Measurements from ENCODE around the gene DAPL1.
"Not testable (repeated sequence)": the region's sequence is repeated elsewhere in the genome, so short reads cannot be mapped to it uniquely, and the experiment has no call there.

DAPL1 gene

GRCh38 chr2:158823486-158824237, 28.5 kb downstream of the DAPL1 start:
- H3K9me3 Mint-ChIP-seq, result no peaks in the 10 kb centered on the region
- no peaks in the 10 kb centered on the region for H3K4me1 Mint-ChIP-seq (ENCODE audit: low read depth)
- no peak overlapping the region for H3K4me3 Mint-ChIP-seq
- no peaks in the 10 kb centered on the region for H3K27me3 Mint-ChIP-seq (ENCODE audit: low read depth)
- no peaks in the 10 kb centered on the region for H3K36me3 Mint-ChIP-seq (ENCODE audit: low read depth)
- no peak overlapping the region for H3K27ac Mint-ChIP-seq

- Mint-ChIP-seq H3K4me3 (no peak overlapping the region), H3K27ac (no peak overlapping the region), H3K36me3 (ENCODE audit: low read depth) (no peaks in the 10 kb centered on the region), H3K9me3 (no peaks in the 10 kb centered on the region), H3K27me3 (ENCODE audit: low read depth) (no peaks in the 10 kb centered on the region), H3K4me1 (ENCODE audit: low read depth) (no peaks in the 10 kb centered on the region)
These were observed 29.9 kb downstream of the DAPL1 start for GRCh38 chr2:158825021-158825420.

DNA sequence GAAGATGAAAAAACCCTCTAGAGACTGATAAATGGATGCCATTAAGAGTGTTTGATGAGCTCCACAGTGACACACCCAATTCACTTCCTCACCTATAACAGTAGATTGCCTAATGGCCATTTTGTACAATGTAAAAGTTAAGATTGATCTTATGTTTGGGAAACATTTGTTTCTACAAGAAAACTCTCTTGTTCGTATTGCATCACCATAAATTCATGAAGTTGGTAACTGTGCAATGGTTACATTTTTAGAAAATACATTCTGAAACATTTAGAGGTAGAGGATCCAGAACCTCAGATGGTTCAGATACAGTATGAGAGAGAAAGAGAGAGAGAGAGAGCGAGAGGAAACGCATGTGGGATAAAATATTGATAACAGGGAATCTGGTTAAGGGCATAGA, 31.8 kb downstream of the DAPL1 start:
- H3K36me3 Mint-ChIP-seq (ENCODE audit: low read depth), result no peaks in the 10 kb centered on the region
- no peak overlapping the region for H3K27ac Mint-ChIP-seq
- no peaks in the 10 kb centered on the region for H3K27me3 Mint-ChIP-seq (ENCODE audit: low read depth)
- no peaks in the 10 kb centered on the region for H3K9me3 Mint-ChIP-seq
- no peak overlapping the region for H3K4me3 Mint-ChIP-seq
- no peaks in the 10 kb centered on the region for H3K4me1 Mint-ChIP-seq (ENCODE audit: low read depth)

- no peaks in the 10 kb centered on the region for H3K4me1 Mint-ChIP-seq (ENCODE audit: low read depth)
- H3K4me3 Mint-ChIP-seq, result no peak overlapping the region
- no peak overlapping the region for H3K27ac Mint-ChIP-seq
- H3K36me3 Mint-ChIP-seq (ENCODE audit: low read depth), result no peaks in the 10 kb centered on the region
- no peaks in the 10 kb centered on the region for H3K9me3 Mint-ChIP-seq
- no peaks in the 10 kb centered on the region for H3K27me3 Mint-ChIP-seq (ENCODE audit: low read depth)
These were observed 33.5 kb downstream of the DAPL1 start for GRCh38 chr2:158828378-158829164.

- Mint-ChIP-seq H3K36me3 (ENCODE audit: low read depth) (no peaks in the 10 kb centered on the region), H3K27me3 (ENCODE audit: low read depth) (no peaks in the 10 kb centered on the region), H3K4me3 (no peak overlapping the region), H3K4me1 (ENCODE audit: low read depth) (no peaks in the 10 kb centered on the region), H3K27ac (no peak overlapping the region), H3K9me3 (no peaks in the 10 kb centered on the region)
These were observed 34.0 kb downstream of the DAPL1 start for GRCh38 chr2:158829167-158829566.

DNA sequence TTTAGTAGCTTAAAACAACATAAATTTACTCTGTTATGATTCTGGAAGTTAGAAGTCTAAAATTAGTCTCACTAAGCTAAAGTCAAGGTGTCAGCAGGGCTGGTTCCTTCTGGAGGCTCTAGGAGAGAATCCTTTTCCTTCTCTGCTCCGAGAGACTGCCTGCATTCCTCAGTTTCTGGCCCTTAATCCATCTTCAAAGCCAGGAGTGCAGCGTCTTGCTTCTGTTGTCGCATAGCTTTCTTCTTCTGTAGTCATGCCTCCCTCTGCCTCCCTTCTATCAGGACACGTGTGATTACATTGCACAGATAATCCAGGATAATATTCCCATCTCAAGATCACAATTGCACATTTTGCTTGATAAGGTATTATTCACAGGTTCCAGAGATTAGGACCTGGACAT, 35.1 kb downstream of the DAPL1 start:
- no peaks in the 10 kb centered on the region for H3K9me3 Mint-ChIP-seq
- H3K36me3 Mint-ChIP-seq (ENCODE audit: low read depth), result no peaks in the 10 kb centered on the region
- H3K27me3 Mint-ChIP-seq (ENCODE audit: low read depth), result no peaks in the 10 kb centered on the region
- no peak overlapping the region for H3K27ac Mint-ChIP-seq
- no peak overlapping the region for H3K4me3 Mint-ChIP-seq
- no peaks in the 10 kb centered on the region for H3K4me1 Mint-ChIP-seq (ENCODE audit: low read depth)

- Mint-ChIP-seq H3K36me3 (ENCODE audit: low read depth) (no peaks in the 10 kb centered on the region), H3K4me3 (no peak overlapping the region)
These were observed 40.3 kb downstream of the DAPL1 start for GRCh38 chr2:158835431-158835830.

GRCh38 chr2:158837645-158838044, 42.5 kb downstream of the DAPL1 start:
- H3K36me3 Mint-ChIP-seq (ENCODE audit: low read depth), result no peaks in the 10 kb centered on the region
- H3K27ac Mint-ChIP-seq, result no peak overlapping the region
- H3K4me1 Mint-ChIP-seq (ENCODE audit: low read depth), result no peaks in the 10 kb centered on the region
- no peaks in the 10 kb centered on the region for H3K9me3 Mint-ChIP-seq
- no peaks in the 10 kb centered on the region for H3K27me3 Mint-ChIP-seq (ENCODE audit: low read depth)
- no peak overlapping the region for H3K4me3 Mint-ChIP-seq

More at GRCh38 chr2:158835431-158835830, 40.3 kb downstream of the DAPL1 start:
- no peaks in the 10 kb centered on the region for H3K4me1 Mint-ChIP-seq (ENCODE audit: low read depth)
- no peaks in the 10 kb centered on the region for H3K27me3 Mint-ChIP-seq (ENCODE audit: low read depth)
- no peak overlapping the region for H3K27ac Mint-ChIP-seq
- H3K9me3 Mint-ChIP-seq, result no peaks in the 10 kb centered on the region

DNA sequence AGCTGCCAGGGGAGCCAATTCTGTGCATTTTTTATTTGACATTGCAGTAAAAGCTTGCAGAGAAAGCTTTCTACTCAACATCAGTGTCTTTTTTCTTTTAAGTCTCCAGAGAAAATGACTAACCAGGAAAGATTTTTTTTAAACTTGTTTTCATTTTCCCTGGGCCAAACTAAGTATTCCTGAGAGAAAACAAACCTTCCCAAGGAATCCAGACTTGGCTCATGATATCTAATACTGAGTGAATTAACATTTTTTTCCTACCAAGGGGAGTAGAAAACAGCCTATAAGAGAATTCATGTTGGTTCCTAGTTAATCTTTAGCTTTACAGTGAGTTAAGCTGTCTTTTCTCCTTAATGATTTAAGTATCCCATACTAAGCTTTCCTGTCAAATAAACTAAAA, 46.7 kb downstream of the DAPL1 start:
- Mint-ChIP-seq H3K4me1 (ENCODE audit: low read depth) (no peaks in the 10 kb centered on the region), H3K27me3 (ENCODE audit: low read depth) (peaks cover 4% of the 10 kb centered on the region), H3K36me3 (ENCODE audit: low read depth) (no peaks in the 10 kb centered on the region)

DNA sequence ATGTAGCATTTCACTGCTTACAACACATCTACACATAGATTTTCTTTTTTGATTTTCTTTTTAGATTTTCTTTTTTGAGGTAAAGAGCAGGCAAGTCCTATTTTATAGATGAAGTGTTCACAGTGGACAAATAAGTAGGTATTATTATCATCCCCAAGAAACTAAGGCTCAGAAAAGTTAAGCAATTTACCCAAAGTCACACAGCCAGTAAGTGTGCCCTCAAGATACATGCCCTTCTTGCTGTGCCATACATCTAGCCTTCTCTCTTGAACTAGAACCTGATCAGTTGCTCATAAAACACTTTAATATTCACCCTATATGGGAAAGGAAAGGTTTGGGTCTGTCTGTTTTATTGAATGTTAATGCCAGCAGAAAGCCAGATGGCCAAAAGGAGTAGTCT, 50.3 kb downstream of the DAPL1 start:
- no peak overlapping the region for H3K4me3 Mint-ChIP-seq
- H3K4me1 Mint-ChIP-seq (ENCODE audit: low read depth), result no peaks in the 10 kb centered on the region
- peaks cover 4% of the 10 kb centered on the region for H3K27me3 Mint-ChIP-seq (ENCODE audit: low read depth)
- H3K36me3 Mint-ChIP-seq (ENCODE audit: low read depth), result no peaks in the 10 kb centered on the region
- H3K9me3 Mint-ChIP-seq, result no peaks in the 10 kb centered on the region
- H3K27ac Mint-ChIP-seq, result no peak overlapping the region

More for the DNA sequence above, 46.7 kb downstream of the DAPL1 start:
- no peak overlapping the region for H3K4me3 Mint-ChIP-seq
- H3K9me3 Mint-ChIP-seq, result no peaks in the 10 kb centered on the region
- no peak overlapping the region for H3K27ac Mint-ChIP-seq

GRCh38 chr2:158845859-158846258, 50.7 kb downstream of the DAPL1 start:
- no peak overlapping the region for H3K4me3 Mint-ChIP-seq
- no peaks in the 10 kb centered on the region for H3K9me3 Mint-ChIP-seq
- H3K27me3 Mint-ChIP-seq (ENCODE audit: low read depth), result peaks cover 4% of the 10 kb centered on the region
- H3K4me1 Mint-ChIP-seq (ENCODE audit: low read depth), result no peaks in the 10 kb centered on the region
- no peaks in the 10 kb centered on the region for H3K36me3 Mint-ChIP-seq (ENCODE audit: low read depth)
- no peak overlapping the region for H3K27ac Mint-ChIP-seq

- not testable (repeated sequence) for H3K4me1 Mint-ChIP-seq (ENCODE audit: low read depth); H3K36me3 Mint-ChIP-seq (ENCODE audit: low read depth); H3K4me3 Mint-ChIP-seq; H3K9me3 Mint-ChIP-seq; H3K27me3 Mint-ChIP-seq (ENCODE audit: low read depth); H3K27ac Mint-ChIP-seq
These were observed 52.4 kb downstream of the DAPL1 start for GRCh38 chr2:158847526-158847925.

GRCh38 chr2:158848031-158848970, 53.2 kb downstream of the DAPL1 start:
- not testable (repeated sequence) for H3K4me3 Mint-ChIP-seq; H3K27ac Mint-ChIP-seq; H3K36me3 Mint-ChIP-seq (ENCODE audit: low read depth); H3K4me1 Mint-ChIP-seq (ENCODE audit: low read depth); H3K27me3 Mint-ChIP-seq (ENCODE audit: low read depth); H3K9me3 Mint-ChIP-seq

DNA sequence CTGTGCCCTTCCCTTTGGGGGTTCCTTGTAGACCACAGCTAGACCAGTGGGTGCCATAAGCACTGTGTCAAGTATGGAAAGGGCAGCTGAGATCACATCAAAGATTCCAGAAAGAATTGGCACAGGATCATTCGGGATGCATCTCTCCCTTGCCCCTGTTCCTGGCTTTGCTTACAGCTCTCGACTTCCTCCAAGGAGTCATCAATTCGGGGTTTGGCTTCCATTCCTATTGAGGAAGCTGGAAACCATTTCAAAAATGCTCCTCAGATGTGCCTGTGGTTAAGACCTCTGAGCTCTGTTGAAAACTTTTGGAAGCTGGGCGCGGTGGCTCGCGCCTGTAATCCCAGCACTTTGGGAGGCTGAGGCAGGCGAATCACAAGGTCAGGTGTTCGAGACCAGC, 65.1 kb downstream of the DAPL1 start:
- H3K4me1 Mint-ChIP-seq (ENCODE audit: low read depth); H3K9me3 Mint-ChIP-seq; H3K27me3 Mint-ChIP-seq (ENCODE audit: low read depth); H3K36me3 Mint-ChIP-seq (ENCODE audit: low read depth); H3K4me3 Mint-ChIP-seq; H3K27ac Mint-ChIP-seq: not testable (repeated sequence)

Measured in T-helper 1 cell treated with Interleukin-12 subunit alpha and Interleukin-12 subunit beta and Interleukin-4 antibody, amounts not matched to agents 30 μg/mL and 1 μg/mL, for 36 hours (primary cell).